ENCODE measurements around the gene TDRD12.
"Not testable (repeated sequence)": the region's sequence is repeated elsewhere in the genome, so short reads cannot be mapped to it uniquely, and the experiment has no call there.

Gene TDRD12

GRCh38 chr19:32720216-32720935 lies 809 bp downstream of the TDRD12 start:
- no peak for TF ChIP-seq CTCF (IDR thresholded peaks at IDR 0.05; ENCODE audit: borderline replicate concordance, insufficient read depth, low read depth, low read length)
- H3K4me3 ChIP-seq (ENCODE audit: low read depth, low read length), result no peak overlapping the region

GRCh38 chr19:32720936-32721250 lies 1.3 kb downstream of the TDRD12 start:
- TF ChIP-seq CTCF (IDR thresholded peaks at IDR 0.05; ENCODE audit: borderline replicate concordance, insufficient read depth, low read depth, low read length), result no peak

GRCh38 chr19:32735936-32736335 lies 16.4 kb downstream of the TDRD12 start:
- no peak for TF ChIP-seq CTCF (IDR thresholded peaks at IDR 0.05; ENCODE audit: borderline replicate concordance, insufficient read depth, low read depth, low read length)
- H3K4me3 ChIP-seq (ENCODE audit: low read depth, low read length), result no peak overlapping the region

More at GRCh38 chr19:32720936-32721250, 1.3 kb downstream of the TDRD12 start:
- H3K4me3 ChIP-seq (ENCODE audit: low read depth, low read length), result no peak overlapping the region

- H3K4me3 ChIP-seq (ENCODE audit: low read depth, low read length), result no peak overlapping the region
- no peak for TF ChIP-seq CTCF (IDR thresholded peaks at IDR 0.05; ENCODE audit: borderline replicate concordance, insufficient read depth, low read depth, low read length)
These were observed 23.5 kb downstream of the TDRD12 start for GRCh38 chr19:32743021-32743420.

GRCh38 chr19:32743447-32743846 lies 23.9 kb downstream of the TDRD12 start:
- no peak for TF ChIP-seq CTCF (IDR thresholded peaks at IDR 0.05; ENCODE audit: borderline replicate concordance, insufficient read depth, low read depth, low read length)
- H3K4me3 ChIP-seq (ENCODE audit: low read depth, low read length), result no peak overlapping the region

- H3K4me3 ChIP-seq (ENCODE audit: low read depth, low read length), result no peak overlapping the region
- no peak for TF ChIP-seq CTCF (IDR thresholded peaks at IDR 0.05; ENCODE audit: borderline replicate concordance, insufficient read depth, low read depth, low read length)
These were observed 25.2 kb downstream of the TDRD12 start for GRCh38 chr19:32744555-32745325.

- H3K4me3 ChIP-seq (ENCODE audit: low read depth, low read length), result not testable (repeated sequence)
These were observed 26.2 kb downstream of the TDRD12 start for GRCh38 chr19:32745594-32746251.

- not testable (repeated sequence) for H3K4me3 ChIP-seq (ENCODE audit: low read depth, low read length)
These were observed 27.1 kb downstream of the TDRD12 start for GRCh38 chr19:32746631-32747196.

All from GM12875 (cell line).